DLD1 (cell line): ENCODE results near the gene MT1A.
"Not testable (repeated sequence)": the region's sequence is repeated elsewhere in the genome, so short reads cannot be mapped to it uniquely, and the experiment has no call there.

Source experiments
- in situ Hi-C: cut with HindIII; loops from 2 replicates; pipeline ENCODE4 v1.10.0; 2017; ENCODE audit warnings: low sequenced_read_pairs

MT1A gene

GRCh38 chr16:56674570-56674969 lies 36.1 kb downstream of the MT1A start:
- in situ Hi-C loops, result not testable (repeated sequence)

- in situ Hi-C loops, result no loop called here
Observed at GRCh38 chr16:56675685-56676210, 37.3 kb downstream of the MT1A start.

GRCh38 chr16:56677474-56677873 lies 39.0 kb downstream of the MT1A start:
- in situ Hi-C loops, result no loop called here

GRCh38 chr16:56679078-56679730 lies 40.7 kb downstream of the MT1A start:
- in situ Hi-C loops, result no loop called here

- in situ Hi-C loops, result no loop called here
Observed at GRCh38 chr16:56679818-56680217, 41.4 kb downstream of the MT1A start.

- in situ Hi-C loops, result no loop called here
Observed at GRCh38 chr16:56681939-56682702, 43.7 kb downstream of the MT1A start, which contains the start of gene MT1X. Gene MT1X (plus strand): TSS chr16:56682470. CDS start chr16:56682541, 71 bp downstream.

GRCh38 chr16:56682703-56683397 lies 44.4 kb downstream of the MT1A start:
- in situ Hi-C loops, result no loop called here

- in situ Hi-C loops, result no loop called here
Observed at GRCh38 chr16:56683424-56684172, 45.1 kb downstream of the MT1A start.

GRCh38 chr16:56684256-56684925 lies 45.9 kb downstream of the MT1A start:
- in situ Hi-C loops, result no loop called here

- in situ Hi-C loops, result no loop called here
Observed at GRCh38 chr16:56684926-56685590, 46.6 kb downstream of the MT1A start.

GRCh38 chr16:56686758-56687157 lies 48.3 kb downstream of the MT1A start:
- in situ Hi-C loops, result no loop called here

- in situ Hi-C loops, result no loop called here
Observed at GRCh38 chr16:56688762-56689161, 50.3 kb downstream of the MT1A start.

GRCh38 chr16:56689171-56689570 lies 50.7 kb downstream of the MT1A start:
- in situ Hi-C loops, result no loop called here
